GM10248 (cell line): Measurements from ENCODE around the gene ARL6IP1.

Experiments
- CTCF ChIA-PET: fragments of 300-600 bp; sonication (Branson Sonifier 250); formaldehyde crosslinking; extraction: SDS; loops from one replicate; lab custom pipeline; 2021; ENCODE audit warnings: antibody characterized with exemption; lab: Yijun Ruan, JAX
- POLR2A ChIA-PET: fragments of 350-650 bp; sonication (Branson Sonifier 250); formaldehyde crosslinking; extraction: SDS; loops from one replicate; lab custom pipeline; 2020; ENCODE audit warnings: antibody characterized with exemption; lab: Yijun Ruan, JAX
- DNase-seq: peaks from one replicate; pipeline ENCODE4 v3.0.0; 2012; ENCODE audit errors: extremely low spot score
- TF ChIP-seq, protein P1 (sequence below): IDR thresholded peaks from 2 replicates; pipeline ENCODE4 v1.5.1; 2012; ENCODE audit warnings: mild to moderate bottlenecking, low read depth; ENCODE audit errors: extremely low read depth, missing control alignments, control extremely low read depth

ARL6IP1 gene

GRCh38 chr16:18834864-18835263 is 33.5 kb upstream of the ARL6IP1 start:
- CTCF ChIA-PET = interaction anchor here (1.0 to 3.3 kb wide), 3 partner anchors 12 to 34 kb away, joined by 3 to 18 read pairs (median 3); partner anchors contain the start of gene ARL6IP1
- POLR2A ChIA-PET = no interaction called here
- TF ChIP-seq, protein P1, sequence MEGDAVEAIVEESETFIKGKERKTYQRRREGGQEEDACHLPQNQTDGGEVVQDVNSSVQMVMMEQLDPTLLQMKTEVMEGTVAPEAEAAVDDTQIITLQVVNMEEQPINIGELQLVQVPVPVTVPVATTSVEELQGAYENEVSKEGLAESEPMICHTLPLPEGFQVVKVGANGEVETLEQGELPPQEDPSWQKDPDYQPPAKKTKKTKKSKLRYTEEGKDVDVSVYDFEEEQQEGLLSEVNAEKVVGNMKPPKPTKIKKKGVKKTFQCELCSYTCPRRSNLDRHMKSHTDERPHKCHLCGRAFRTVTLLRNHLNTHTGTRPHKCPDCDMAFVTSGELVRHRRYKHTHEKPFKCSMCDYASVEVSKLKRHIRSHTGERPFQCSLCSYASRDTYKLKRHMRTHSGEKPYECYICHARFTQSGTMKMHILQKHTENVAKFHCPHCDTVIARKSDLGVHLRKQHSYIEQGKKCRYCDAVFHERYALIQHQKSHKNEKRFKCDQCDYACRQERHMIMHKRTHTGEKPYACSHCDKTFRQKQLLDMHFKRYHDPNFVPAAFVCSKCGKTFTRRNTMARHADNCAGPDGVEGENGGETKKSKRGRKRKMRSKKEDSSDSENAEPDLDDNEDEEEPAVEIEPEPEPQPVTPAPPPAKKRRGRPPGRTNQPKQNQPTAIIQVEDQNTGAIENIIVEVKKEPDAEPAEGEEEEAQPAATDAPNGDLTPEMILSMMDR = no peak
- DNase-seq = no peak

DNA sequence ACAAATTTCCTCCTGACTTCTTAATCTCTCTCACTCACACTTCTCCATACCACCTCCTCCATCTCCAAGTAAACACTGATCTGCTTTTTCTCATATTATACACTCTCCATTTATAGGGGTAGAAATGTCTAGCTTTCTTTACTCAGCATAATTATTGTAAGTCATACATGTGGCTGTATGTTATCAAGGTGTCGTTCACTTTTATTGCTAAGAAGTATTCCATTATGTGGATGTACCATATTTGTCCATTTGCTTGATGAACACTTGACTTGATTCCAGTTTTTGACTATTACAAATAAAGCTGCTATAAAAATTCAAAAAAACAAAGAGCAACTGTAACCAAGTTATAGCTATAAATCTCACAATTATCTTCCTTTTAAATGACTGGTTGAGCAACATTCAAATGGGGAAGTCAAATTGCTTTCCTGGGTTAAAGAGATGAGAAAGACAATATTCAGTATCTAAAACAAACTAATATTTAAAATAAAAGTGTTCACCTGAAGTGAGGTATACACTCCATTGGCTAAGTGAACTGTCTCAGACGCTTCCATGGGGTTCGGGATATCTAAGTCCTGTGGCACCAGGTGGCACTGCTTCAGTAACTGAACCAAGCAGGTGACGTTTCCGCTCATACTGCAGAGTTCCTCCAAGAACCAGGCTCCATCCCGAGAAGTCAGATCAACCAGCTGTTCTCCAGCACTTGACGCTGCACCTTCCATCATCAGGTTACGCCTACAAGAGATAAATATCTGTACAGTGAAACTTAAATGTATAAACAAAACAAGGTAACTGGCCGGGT is 32.6 kb upstream of the ARL6IP1 start:
- TF ChIP-seq, protein P1 = no peak
- CTCF ChIA-PET = interaction anchor here (0.7 to 2.4 kb wide), 5 partner anchors 11 to 30 kb away, joined by 3 to 10 read pairs (median 4); no protein-coding TSS in a partner anchor
- POLR2A ChIA-PET = no interaction called here

DNA sequence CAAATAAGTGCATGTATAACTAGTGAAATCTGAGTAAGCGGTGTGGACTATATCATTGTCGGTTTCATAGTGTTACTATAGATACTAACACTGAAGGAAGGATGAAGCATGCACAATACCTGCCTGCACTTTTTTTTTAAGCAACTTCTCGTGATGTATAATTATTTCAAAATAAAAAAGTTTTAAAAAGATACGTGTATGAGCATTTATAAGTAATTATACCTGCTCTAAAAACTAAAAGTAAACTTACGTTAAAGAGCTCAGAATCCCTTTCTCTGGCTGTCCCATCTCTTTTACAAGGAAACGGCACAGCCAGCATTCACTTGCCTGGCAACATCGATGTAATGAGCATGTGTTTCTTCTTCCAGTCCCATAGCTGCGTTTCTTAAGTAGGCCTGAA is 31.3 kb upstream of the ARL6IP1 start:
- TF ChIP-seq, protein P1 = no peak
- ChIA-PET POLR2A (no interaction called here), CTCF (interaction anchor here (1.2 to 2.4 kb wide), 4 partner anchors 15 to 32 kb away, joined by 3 to 10 read pairs (median 4); partner anchors contain the start of gene ARL6IP1)
- no peak for DNase-seq

More for the DNA sequence above, 32.6 kb upstream of the ARL6IP1 start:
- no peak for DNase-seq

DNA sequence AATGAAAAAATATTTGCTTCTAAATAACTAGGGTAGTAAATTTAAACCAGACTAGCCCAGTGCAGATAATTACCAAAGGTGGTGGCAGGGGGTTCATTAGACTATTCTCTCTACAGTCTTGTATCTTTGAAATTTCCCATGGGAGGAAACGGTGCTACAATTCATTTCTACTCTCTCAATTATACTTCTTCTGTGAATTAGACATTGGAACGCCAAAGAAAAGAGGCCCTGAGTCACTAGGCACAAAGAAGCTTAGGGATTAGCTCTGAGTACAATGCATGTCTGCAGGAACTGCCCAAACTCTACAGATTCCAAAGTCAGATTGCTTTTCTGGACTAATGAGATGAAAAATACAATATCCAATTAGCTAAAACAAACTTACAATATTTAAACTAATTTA is 30.7 kb upstream of the ARL6IP1 start:
- ChIA-PET POLR2A (no interaction called here), CTCF (interaction anchor here (1.2 to 2.4 kb wide), 5 partner anchors 12 to 31 kb away, joined by 3 to 10 read pairs (median 4); partner anchors contain the start of gene ARL6IP1)
- TF ChIP-seq, protein P1 = no peak
- no peak for DNase-seq

DNA sequence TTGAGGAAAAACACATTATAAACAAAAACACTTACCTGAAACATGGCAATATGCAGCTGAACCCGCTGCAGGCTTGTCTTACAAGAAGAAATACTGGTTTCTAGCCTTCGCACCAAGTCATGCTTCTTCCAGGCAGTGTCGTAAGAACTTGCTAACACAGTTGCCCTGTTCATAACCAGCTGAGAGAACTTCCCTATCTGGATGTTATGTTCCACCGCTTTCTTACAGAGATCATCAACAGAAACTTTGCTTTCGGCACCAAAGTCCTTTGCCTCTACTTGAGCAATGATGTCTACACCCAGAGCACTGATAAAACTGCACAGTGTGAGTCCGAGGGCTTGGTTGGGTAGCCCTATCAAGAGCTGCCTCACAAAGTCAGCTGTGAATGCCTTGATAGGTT is 27.9 kb upstream of the ARL6IP1 start:
- ChIA-PET CTCF (interaction anchor here (0.5 to 1.6 kb wide), 5 partner anchors 9 to 101 kb away, joined by 3 to 8 read pairs (median 5); partner anchors contain the start of gene ARL6IP1), POLR2A (no interaction called here)
- TF ChIP-seq, protein P1 = no peak
- no peak for DNase-seq

DNA sequence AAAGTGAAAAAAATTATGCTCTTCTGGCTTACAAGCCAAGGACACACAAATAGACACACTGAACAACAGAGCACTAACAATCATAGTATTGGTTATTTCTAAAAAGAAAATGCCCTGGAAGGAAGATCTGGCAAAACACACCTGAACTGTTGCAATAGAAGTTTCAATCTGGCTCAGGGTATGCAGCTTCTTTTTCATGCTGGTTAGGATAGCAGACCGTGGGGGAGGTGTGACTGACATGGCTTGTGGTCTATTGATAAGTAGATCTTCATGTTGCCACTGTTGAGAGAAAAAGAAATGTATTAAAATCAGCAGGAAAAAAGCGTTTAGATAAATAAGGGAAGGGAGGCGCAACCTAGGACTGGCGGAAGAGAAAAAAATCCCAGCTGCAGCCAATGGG is 26.5 kb upstream of the ARL6IP1 start:
- ChIA-PET POLR2A (no interaction called here), CTCF (interaction anchor here (1.4 kb wide), 1 partner anchor 10 kb away, joined by 5 read pairs; no protein-coding TSS in a partner anchor)
- TF ChIP-seq, protein P1 = no peak
- DNase-seq = no peak
